Skeletal muscle tissue (tissue), 4 donors: ENCODE data around the gene SINHCAF. TPM values are rescaled to one million over a fixed set of nuclear protein-coding genes. Genes with fewer than 3 reads are reported as not detected.
"Not testable (repeated sequence)": the region's sequence is repeated elsewhere in the genome, so short reads cannot be mapped to it uniquely, and the experiment has no call there.

ENCODE experiments used
- H3K27ac ChIP-seq: one replicate; pipeline ENCODE4 v1.7.0; 2013; ENCODE audit warnings: mild to moderate bottlenecking, low read depth, low read length, inconsistent platforms
- H3K27me3 ChIP-seq, 3 donors: one replicate each; pipeline ENCODE4 v1.7.0; 2013; ENCODE audit warnings: low read length in 3 of 3; ENCODE audit not compliant: control insufficient read depth in 3 of 3, insufficient read depth in 3 of 3
- H3K36me3 ChIP-seq, 3 donors: one replicate each; pipeline ENCODE4 v1.7.0; 2013; ENCODE audit warnings: low read length in 3 of 3; ENCODE audit not compliant: control insufficient read depth in 3 of 3, insufficient read depth in 3 of 3
- H3K4me1 ChIP-seq, 3 donors: one replicate each; pipeline ENCODE4 v1.7.0; 2013; ENCODE audit warnings: low read length in 3 of 3, mild to moderate bottlenecking in 3 of 3; ENCODE audit not compliant: control insufficient read depth in 3 of 3, insufficient read depth in 3 of 3
- H3K4me3 ChIP-seq, 3 donors: one replicate each; pipeline ENCODE4 v1.7.0; 2013; ENCODE audit warnings: low read length in 3 of 3
- H3K9ac ChIP-seq, 3 donors: one replicate each; pipeline ENCODE4 v1.7.0; 2013; ENCODE audit warnings: low read length in 3 of 3, mild to moderate bottlenecking in 3 of 3, moderate library complexity in 2 of 3, low read depth in 1 of 3
- H3K9me3 ChIP-seq, 3 donors: one replicate each; pipeline ENCODE4 v1.7.0; 2013; ENCODE audit warnings: low read length in 3 of 3; ENCODE audit not compliant: control insufficient read depth in 3 of 3
- total RNA-seq: library from RNA; depleted of rRNA; stranded (reverse); fragments of >200 nt; gene quantifications from one replicate; pipeline ENCODE4 v1.2.3, GENCODE V29; 2014
- donor health status: Osteomylitis.

Gene SINHCAF
- total RNA-seq, 1 donor from 2014 or later, result 17.7 TPM

DNA sequence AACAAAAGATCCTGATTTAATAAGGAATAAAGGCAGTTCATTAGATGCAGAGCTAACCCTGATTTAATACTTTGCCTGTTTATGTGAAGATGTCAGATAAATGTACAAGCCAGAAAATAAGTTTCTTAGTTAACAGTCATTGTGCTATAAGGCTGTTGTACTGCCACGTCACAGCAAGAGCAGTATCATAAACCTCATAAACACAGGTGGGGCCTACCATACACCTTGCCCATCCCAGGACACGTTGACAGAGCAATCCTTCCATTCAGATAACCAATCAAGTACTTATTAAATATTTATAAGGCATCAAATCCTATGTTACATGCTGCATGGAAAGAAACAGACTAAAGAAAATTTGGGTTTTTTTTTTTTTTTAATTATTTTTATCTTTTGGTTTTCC is 36.5 kb downstream of the SINHCAF start:
- no peaks in the 10 kb centered on the region for H3K27me3 ChIP-seq
- no peaks in the 10 kb centered on the region for H3K4me1 ChIP-seq
- H3K36me3 ChIP-seq, result peaks cover 0 to 6% (median 0%) of the 10 kb centered on the region in 3 donors
- no peaks in the 10 kb centered on the region for H3K9me3 ChIP-seq
- H3K27ac ChIP-seq, result no peak overlapping the region
- H3K9ac ChIP-seq, result no peak overlapping the region
- no peak overlapping the region for H3K4me3 ChIP-seq

DNA sequence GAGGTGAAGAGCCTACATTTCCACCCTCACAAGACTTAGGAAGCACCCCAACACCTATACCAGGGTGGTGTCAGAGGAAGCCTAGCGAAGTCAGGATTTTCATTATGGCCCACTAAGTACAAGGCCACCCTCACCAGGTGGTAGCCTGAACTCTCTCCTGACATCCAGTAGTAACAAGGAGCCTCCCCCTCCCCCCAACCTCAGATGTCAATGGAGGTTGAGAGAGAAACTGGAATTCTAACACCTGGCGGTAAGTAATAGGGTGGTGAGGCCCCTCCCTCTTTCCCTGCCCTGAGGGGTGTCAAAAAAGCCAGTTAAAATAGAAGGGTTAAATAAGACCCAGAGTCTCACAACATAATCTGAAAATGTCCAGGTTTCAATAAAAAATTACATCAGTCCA is 37.6 kb downstream of the SINHCAF start:
- peaks cover 0 to 7% (median 0%) of the 10 kb centered on the region in 3 donors for H3K36me3 ChIP-seq
- H3K9me3 ChIP-seq, result no peaks in the 10 kb centered on the region
- H3K27ac ChIP-seq, result no peak overlapping the region

DNA sequence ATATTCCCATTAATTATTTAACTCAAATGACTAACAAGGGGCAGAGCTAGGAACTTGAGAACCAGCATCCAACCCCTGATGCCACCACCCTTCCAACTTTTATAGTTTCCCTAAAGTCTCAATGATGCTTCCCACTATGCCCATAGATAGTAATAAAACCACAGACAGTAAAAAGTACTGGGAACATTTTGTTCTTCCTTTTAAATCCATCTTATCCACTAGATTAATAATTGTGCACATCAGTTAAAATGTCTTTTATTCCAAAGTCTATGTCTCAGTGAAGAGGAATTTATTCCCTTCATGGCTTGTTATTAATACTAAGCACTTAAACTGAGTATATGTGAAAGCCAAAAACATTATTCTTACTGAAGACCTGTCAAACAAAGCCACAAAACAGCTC is 45.8 kb downstream of the SINHCAF start:
- Histone ChIP-seq H3K9ac (no peak overlapping the region), H3K27ac (no peak overlapping the region), H3K9me3 (no peaks in the 10 kb centered on the region), H3K36me3 (peaks cover 0 to 3% (median 0%) of the 10 kb centered on the region in 3 donors), H3K4me3 (no peak overlapping the region), H3K27me3 (no peaks in the 10 kb centered on the region), H3K4me1 (no peaks in the 10 kb centered on the region)

More for the DNA sequence above, 37.6 kb downstream of the SINHCAF start:
- Histone ChIP-seq H3K27me3 (no peaks in the 10 kb centered on the region), H3K9ac (no peak overlapping the region), H3K4me1 (no peaks in the 10 kb centered on the region), H3K4me3 (no peak overlapping the region)

DNA sequence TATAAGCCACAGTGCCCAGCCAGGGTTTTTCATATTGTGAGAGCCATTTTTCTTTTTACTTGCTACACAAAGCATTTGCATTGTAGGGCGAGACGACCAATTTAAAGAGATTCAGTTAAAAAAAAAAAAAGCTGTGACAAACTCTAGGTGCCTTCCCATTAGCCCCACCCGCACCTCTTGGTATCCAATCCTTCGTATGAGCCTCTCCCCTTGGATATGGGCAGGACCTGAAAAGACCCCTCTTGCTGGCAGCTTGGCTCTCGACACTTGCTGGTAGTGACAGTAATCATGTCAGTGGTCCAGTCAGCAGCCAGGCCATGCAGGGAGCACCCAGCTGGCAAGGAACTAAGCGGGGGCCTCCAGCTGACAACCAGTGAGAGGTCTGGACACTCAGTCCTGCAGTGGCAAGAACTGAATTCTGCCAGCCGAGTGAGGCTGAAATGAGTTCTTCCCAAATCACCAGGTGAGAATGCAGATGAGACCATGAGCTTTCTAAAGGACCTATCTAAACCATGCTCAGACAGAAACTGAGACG is 46.5 kb downstream of the SINHCAF start:
- Histone ChIP-seq H3K4me3 (no peak overlapping the region), H3K27me3 (no peaks in the 10 kb centered on the region), H3K27ac (no peak overlapping the region)

DNA sequence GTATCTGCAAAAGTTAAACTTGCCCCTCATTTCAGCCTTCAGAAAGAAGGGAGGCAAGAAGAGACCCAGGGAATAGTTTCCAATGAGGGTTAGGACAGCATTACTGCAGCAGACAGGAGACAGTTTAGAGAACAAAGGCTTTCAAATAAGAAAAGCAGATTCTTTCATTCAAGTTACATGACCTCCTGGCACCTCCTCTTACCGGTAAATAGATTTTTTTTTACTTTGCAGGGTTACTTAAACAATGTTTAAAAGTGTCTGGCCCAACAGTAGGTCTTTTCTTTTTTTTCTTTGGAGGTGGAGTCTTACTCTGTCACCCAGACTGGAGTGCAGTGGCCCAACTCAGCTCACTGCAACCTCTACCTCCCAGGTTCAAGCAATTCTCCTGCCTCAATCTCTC is 47.1 kb downstream of the SINHCAF start:
- Histone ChIP-seq H3K4me1 (no peaks in the 10 kb centered on the region), H3K9me3 (no peaks in the 10 kb centered on the region), H3K27me3 (no peaks in the 10 kb centered on the region), H3K4me3 (no peak overlapping the region), H3K36me3 (no peaks in the 10 kb centered on the region), H3K27ac (no peak overlapping the region), H3K9ac (no peak overlapping the region)

More for the DNA sequence above, 46.5 kb downstream of the SINHCAF start:
- H3K4me1 ChIP-seq, result no peaks in the 10 kb centered on the region
- no peaks in the 10 kb centered on the region for H3K9me3 ChIP-seq
- no peak overlapping the region for H3K9ac ChIP-seq
- peaks cover 0 to 1% (median 0%) of the 10 kb centered on the region in 3 donors for H3K36me3 ChIP-seq

DNA sequence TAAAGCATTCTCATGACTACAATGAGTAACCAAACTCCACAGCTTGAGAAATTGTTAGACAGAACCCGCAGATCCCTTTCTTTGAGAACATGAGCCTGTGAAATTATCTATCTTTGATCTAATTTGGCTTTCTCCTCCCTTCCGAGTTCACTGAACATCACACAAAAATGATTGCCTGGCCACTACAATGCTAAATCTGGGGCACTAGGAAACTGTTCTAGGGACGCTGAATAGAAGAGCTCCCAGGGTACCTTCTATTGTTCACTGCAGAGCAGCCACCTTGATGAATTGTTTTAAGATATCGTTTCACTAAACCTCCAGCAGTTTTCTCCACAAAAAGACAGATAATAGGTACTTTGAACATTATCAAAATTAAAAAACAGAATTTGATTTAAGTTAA is 47.5 kb downstream of the SINHCAF start:
- Histone ChIP-seq H3K36me3 (no peaks in the 10 kb centered on the region), H3K9me3 (no peaks in the 10 kb centered on the region), H3K4me3 (no peak overlapping the region), H3K27ac (no peak overlapping the region), H3K27me3 (no peaks in the 10 kb centered on the region), H3K9ac (no peak overlapping the region), H3K4me1 (no peaks in the 10 kb centered on the region)

DNA sequence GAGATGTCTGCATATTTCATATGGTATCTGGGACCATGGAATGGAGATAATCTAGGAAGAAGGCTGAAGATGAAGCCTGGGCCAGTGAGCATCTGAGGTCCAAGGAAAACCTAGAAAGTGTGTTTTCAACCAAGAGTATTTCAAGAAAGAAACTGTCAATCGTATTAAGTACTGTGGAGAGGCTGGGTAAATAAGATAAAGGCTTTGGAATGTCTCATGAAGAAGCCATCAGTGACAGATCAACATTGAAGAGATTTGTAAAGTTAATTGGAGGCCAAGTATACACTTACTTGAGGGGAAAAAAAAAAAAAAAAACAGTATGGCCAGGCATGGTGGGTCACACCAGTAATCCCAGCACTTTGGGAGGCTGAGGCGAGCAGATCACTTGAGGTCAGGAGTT is 48.9 kb downstream of the SINHCAF start:
- no peaks in the 10 kb centered on the region for H3K27me3 ChIP-seq
- no peaks in the 10 kb centered on the region for H3K9me3 ChIP-seq
- H3K27ac ChIP-seq, result no peak overlapping the region
- H3K9ac ChIP-seq, result no peak overlapping the region
- no peaks in the 10 kb centered on the region for H3K36me3 ChIP-seq
- no peak overlapping the region for H3K4me3 ChIP-seq
- H3K4me1 ChIP-seq, result no peaks in the 10 kb centered on the region

DNA sequence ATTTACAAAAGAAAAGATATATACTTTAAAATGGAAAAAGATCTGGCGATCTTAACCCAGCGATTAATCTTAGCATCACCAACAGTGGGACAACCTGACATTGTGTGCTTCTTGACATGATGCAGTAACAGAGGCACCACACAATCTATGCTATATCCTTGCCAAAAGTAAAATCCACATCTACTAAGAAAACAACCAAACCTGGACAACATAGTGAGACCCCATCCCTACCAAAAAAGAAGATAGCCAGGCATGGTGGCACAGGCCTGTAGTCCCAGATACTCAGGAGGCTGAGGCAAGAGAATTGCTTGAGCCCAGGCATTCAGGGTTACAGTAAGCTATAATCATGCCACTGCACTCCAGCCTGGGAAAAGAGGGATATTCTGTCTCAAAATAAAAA is 50.5 kb downstream of the SINHCAF start:
- no peaks in the 10 kb centered on the region for H3K36me3 ChIP-seq
- no peak overlapping the region for H3K4me3 ChIP-seq
- no peak overlapping the region for H3K27ac ChIP-seq
- H3K4me1 ChIP-seq, result no peaks in the 10 kb centered on the region
- no peaks in the 10 kb centered on the region for H3K27me3 ChIP-seq
- H3K9ac ChIP-seq, result no peak overlapping the region
- no peaks in the 10 kb centered on the region for H3K9me3 ChIP-seq

DNA sequence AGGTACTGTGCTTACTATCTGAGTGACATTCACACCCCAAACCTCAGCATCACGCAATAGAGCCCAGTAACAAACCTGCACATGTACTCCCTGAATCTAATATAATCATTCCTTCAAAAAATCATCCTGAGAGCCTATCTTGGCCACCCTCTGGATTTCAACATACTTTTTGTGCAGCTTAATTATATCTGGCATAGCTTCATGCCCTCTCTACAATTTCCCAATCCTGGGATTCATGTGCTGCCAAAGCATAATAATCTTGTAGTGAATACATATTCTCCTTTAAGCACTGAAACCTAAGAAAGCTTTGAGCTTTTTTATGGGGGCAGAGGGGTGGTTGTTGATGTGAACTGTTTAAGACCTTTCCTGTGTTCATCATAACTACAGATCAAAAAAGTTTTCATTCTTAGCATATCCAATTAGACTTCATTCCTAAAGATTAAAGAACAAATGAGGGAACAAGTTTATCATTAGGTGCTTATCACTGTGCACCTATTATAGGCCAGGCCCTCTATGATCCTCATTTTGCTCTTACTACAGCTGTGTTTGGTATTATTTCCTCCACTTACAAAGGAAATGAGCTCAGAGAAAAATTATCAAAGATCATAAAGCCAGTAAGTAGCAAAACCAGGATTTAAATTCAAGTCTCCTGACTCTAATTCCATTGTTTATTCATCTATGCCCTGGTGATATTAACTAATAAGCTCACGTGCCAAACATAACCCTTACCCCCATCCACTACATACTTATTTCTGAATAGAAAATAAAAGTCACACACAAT is 51.2 kb downstream of the SINHCAF start:
- no peaks in the 10 kb centered on the region for H3K36me3 ChIP-seq
- H3K9ac ChIP-seq, result no peak overlapping the region
- H3K27ac ChIP-seq, result no peak overlapping the region
- no peaks in the 10 kb centered on the region for H3K4me1 ChIP-seq
- no peak overlapping the region for H3K4me3 ChIP-seq
- no peaks in the 10 kb centered on the region for H3K27me3 ChIP-seq
- H3K9me3 ChIP-seq, result no peaks in the 10 kb centered on the region

DNA sequence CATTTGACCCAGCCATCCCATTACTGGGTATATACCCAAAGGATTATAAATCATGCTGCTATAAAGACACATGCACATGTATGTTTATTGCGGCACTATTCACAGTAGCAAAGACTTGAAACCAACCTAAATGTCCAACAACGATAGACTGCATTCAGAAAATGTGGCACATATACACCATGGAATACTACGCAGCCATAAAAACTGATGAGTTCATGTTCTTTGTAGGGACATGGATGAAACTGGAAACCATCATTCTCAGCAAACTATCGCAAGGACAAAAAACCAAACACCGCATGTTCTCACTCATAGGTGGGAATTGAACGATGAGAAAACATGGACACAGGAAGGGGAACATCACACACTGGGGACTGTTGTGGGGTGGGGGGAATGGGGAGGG is 52.2 kb downstream of the SINHCAF start:
- not testable (repeated sequence) for H3K4me3 ChIP-seq, H3K36me3 ChIP-seq, H3K9me3 ChIP-seq, H3K9ac ChIP-seq, H3K27me3 ChIP-seq, H3K27ac ChIP-seq, H3K4me1 ChIP-seq
